HepG2 (cell line): Measurements from ENCODE around the gene INTS4. TPM values are rescaled to one million over a fixed set of nuclear protein-coding genes. Genes with fewer than 3 reads are reported as not detected.
A peak's percentile ranks its signal among the peaks of the same experiment; 100 is the strongest.

Experiments used
- AGO1 ChIP-seq: fragments of 200-400 bp; formaldehyde crosslinking; IDR thresholded peaks from 2 replicates; pipeline ENCODE4 v1.6.1; 2017; ENCODE audit warnings: mild to moderate bottlenecking, low read depth, low read length, moderate library complexity; ENCODE audit not compliant: poor library complexity, severe bottlenecking
- ARID2 ChIP-seq: sonication (generic); formaldehyde crosslinking; IDR thresholded peaks from 2 replicates; pipeline ENCODE4 v1.8.1; 2022; ENCODE audit warnings: mild to moderate bottlenecking, missing genetic modification reagents, borderline replicate concordance
- ATF7-NPFF ChIP-seq: sonication (generic); formaldehyde crosslinking; IDR thresholded peaks from 2 replicates; pipeline ENCODE4 v1.8.1; 2023; ENCODE audit warnings: mild to moderate bottlenecking, low read depth, missing genetic modification reagents, moderate library complexity
- BCL6 ChIP-seq: IDR thresholded peaks from 2 replicates; pipeline ENCODE4 v1.6.1; 2016; ENCODE audit warnings: missing genetic modification reagents, missing compliant biosample characterization
- CEBPB ChIP-seq: IDR thresholded peaks from 2 replicates; pipeline ENCODE4 v1.6.1; 2011; ENCODE audit warnings: low read depth, low read length, improper control_type of control experiment, borderline replicate concordance
- EEA1 ChIP-seq: sonication (generic); formaldehyde crosslinking; IDR thresholded peaks from 2 replicates; pipeline ENCODE4 v1.5.1; 2020; ENCODE audit warnings: mild to moderate bottlenecking, missing genetic modification reagents, borderline replicate concordance
- FLYWCH1 ChIP-seq: sonication (generic); formaldehyde crosslinking; IDR thresholded peaks from 2 replicates; pipeline ENCODE4 v1.8.1; 2023; ENCODE audit warnings: mild to moderate bottlenecking, missing genetic modification reagents
- FOSL1 ChIP-seq: sonication (generic); formaldehyde crosslinking; IDR thresholded peaks from 2 replicates; pipeline ENCODE4 v1.9.0; 2021; ENCODE audit warnings: missing genetic modification reagents, borderline replicate concordance
- GTF2F1 ChIP-seq: fragments of 150-350 bp; IDR thresholded peaks from 2 replicates; pipeline ENCODE4 v1.6.1; 2014; ENCODE audit warnings: low read length
- KAT2B ChIP-seq: fragments of 150-350 bp; IDR thresholded peaks from 2 replicates; pipeline ENCODE4 v1.6.1; 2014; ENCODE audit warnings: low read depth, low read length, borderline replicate concordance
- KDM1A ChIP-seq: IDR thresholded peaks from 2 replicates; pipeline ENCODE4 v1.6.1; 2016; ENCODE audit warnings: missing compliant biosample characterization
- KLF12 ChIP-seq: sonication (generic); formaldehyde crosslinking; IDR thresholded peaks from 2 replicates; pipeline ENCODE4 v1.4.0; 2020; ENCODE audit warnings: missing genetic modification reagents, borderline replicate concordance
- KMT2B ChIP-seq: IDR thresholded peaks from 2 replicates; pipeline ENCODE4 v1.6.1; 2016; ENCODE audit warnings: missing genetic modification reagents, missing compliant biosample characterization
- NBN ChIP-seq: fragments of 450-650 bp; conservative IDR thresholded peaks from 2 replicates; pipeline ENCODE4 v1.6.1; 2017
- SMAD9 ChIP-seq: sonication (generic); formaldehyde crosslinking; IDR thresholded peaks from 2 replicates; pipeline ENCODE4 v1.5.1; 2020; ENCODE audit warnings: mild to moderate bottlenecking, missing genetic modification reagents
- SYNCRIP ChIP-seq: fragments of 200-400 bp; formaldehyde crosslinking; IDR thresholded peaks from 2 replicates; pipeline ENCODE4 v1.6.1; 2018; ENCODE audit warnings: mild to moderate bottlenecking, low read depth, low read length; ENCODE audit not compliant: insufficient read depth
- TAF1 ChIP-seq: sonication (generic); formaldehyde crosslinking; IDR thresholded peaks from 2 replicates; pipeline ENCODE4 v1.4.0; 2020; ENCODE audit warnings: missing genetic modification reagents
- TEF ChIP-seq: sonication (generic); formaldehyde crosslinking; IDR thresholded peaks from 2 replicates; pipeline ENCODE4 v1.5.0; 2020; ENCODE audit warnings: missing genetic modification reagents
- ZBTB2 ChIP-seq: sonication (generic); formaldehyde crosslinking; IDR thresholded peaks from 2 replicates; pipeline ENCODE4 v1.8.0; 2022; ENCODE audit warnings: low read depth, missing genetic modification reagents
- ZFYVE20 ChIP-seq: sonication (generic); formaldehyde crosslinking; IDR thresholded peaks from 2 replicates; pipeline ENCODE4 v1.8.0; 2023; ENCODE audit warnings: low read depth, mild to moderate bottlenecking, moderate library complexity, missing genetic modification reagents, borderline replicate concordance
- ZNF101 ChIP-seq: sonication (generic); formaldehyde crosslinking; IDR thresholded peaks from 2 replicates; pipeline ENCODE4 v1.4.0; 2020; ENCODE audit warnings: mild to moderate bottlenecking, low read depth, missing genetic modification reagents, borderline replicate concordance
- ZNF337 ChIP-seq: sonication (generic); formaldehyde crosslinking; IDR thresholded peaks from 2 replicates; pipeline ENCODE4 v1.5.1; 2020; ENCODE audit warnings: missing genetic modification reagents, low read depth, mild to moderate bottlenecking, borderline replicate concordance
- ZNF430 ChIP-seq: sonication (generic); formaldehyde crosslinking; IDR thresholded peaks from 2 replicates; pipeline ENCODE4 v1.9.0; 2021; ENCODE audit warnings: mild to moderate bottlenecking, missing genetic modification reagents
- ZNF512 ChIP-seq: sonication (generic); formaldehyde crosslinking; IDR thresholded peaks from 2 replicates; pipeline ENCODE4 v1.4.0; 2020; ENCODE audit warnings: mild to moderate bottlenecking, missing genetic modification reagents
- ZNF564 ChIP-seq: sonication (generic); formaldehyde crosslinking; IDR thresholded peaks from 2 replicates; pipeline ENCODE4 v1.8.1; 2023; ENCODE audit warnings: mild to moderate bottlenecking, missing genetic modification reagents
- ZNF607 ChIP-seq: sonication (generic); formaldehyde crosslinking; IDR thresholded peaks from 2 replicates; pipeline ENCODE4 v1.5.1; 2020; ENCODE audit warnings: missing genetic modification reagents, mild to moderate bottlenecking, borderline replicate concordance
- ZNF644 ChIP-seq: IDR thresholded peaks from 2 replicates; pipeline ENCODE4 v1.6.1; 2016; ENCODE audit warnings: low read depth
- ZNF720 ChIP-seq: sonication (generic); formaldehyde crosslinking; IDR thresholded peaks from 2 replicates; pipeline ENCODE4 v1.4.0; 2020; ENCODE audit warnings: missing genetic modification reagents
- ZNF761 ChIP-seq: sonication (generic); formaldehyde crosslinking; conservative IDR thresholded peaks from 2 replicates; pipeline ENCODE4 v1.4.0; 2020; ENCODE audit warnings: mild to moderate bottlenecking, missing genetic modification reagents
- ZNF781 ChIP-seq: sonication (generic); formaldehyde crosslinking; IDR thresholded peaks from 2 replicates; pipeline ENCODE4 v1.5.1; 2020; ENCODE audit warnings: borderline replicate concordance, mild to moderate bottlenecking, missing genetic modification reagents; ENCODE audit errors: not compliant biosample characterization
- ZSCAN30 ChIP-seq: sonication (generic); formaldehyde crosslinking; IDR thresholded peaks from 2 replicates; pipeline ENCODE4 v1.5.0; 2020; ENCODE audit warnings: mild to moderate bottlenecking, missing genetic modification reagents
- polyA plus RNA-seq, 8 experiments: library from polyadenylated mRNA; depleted of rRNA in 3 of 8; stranded (reverse) in 7 of 8; unstranded in 1 of 8; fragments of >200 nt; fragmentation: Illumina TruSeq in 4 of 8; extraction: Trizol in 4 of 8; gene quantifications; 2 replicates each; pipeline versions ENCODE4 v1.2.1 to v1.2.3, GENCODE V29; 2011 to 2016; ENCODE audit warnings: low read depth in 4 of 8, missing spikeins in 1 of 8, mixed read lengths in 1 of 8; ENCODE audit not compliant: insufficient read depth in 1 of 8
- total RNA-seq, 5 experiments: library from RNA; depleted of rRNA; stranded (reverse); fragments of >200 nt; fragmentation: Illumina TruSeq; extraction: Trizol; gene quantifications; 2 replicates each; pipeline ENCODE4 v1.2.3, GENCODE V29; 2016; ENCODE audit warnings: low read depth in 1 of 5

Gene INTS4
- total and polyA plus RNA-seq, 2 of the 13 experiments (the other 11 are each of a cell fraction or from before 2014, with no cell fraction given): 37.3 to 44.8 TPM

- TF ChIP-seq ZNF644 (CRISPR knock-in tag): peak; percentile 83
- TF ChIP-seq ZFYVE20: no peak
- TF ChIP-seq ZNF720 (CRISPR knock-in tag): no peak
- no peak for TF ChIP-seq FLYWCH1 (CRISPR knock-in tag)
- no peak for TF ChIP-seq ARID2 (CRISPR knock-in tag)
- TF ChIP-seq KAT2B: no peak
- TF ChIP-seq ZNF564: no peak
- no peak for TF ChIP-seq GTF2F1
- no peak for TF ChIP-seq ZNF607 (CRISPR knock-in tag)
- no peak for TF ChIP-seq ZBTB2 (CRISPR knock-in tag)
- TF ChIP-seq KMT2B (CRISPR knock-in tag): no peak
- no peak for TF ChIP-seq ZSCAN30 (CRISPR knock-in tag)
- no peak for TF ChIP-seq NBN
- TF ChIP-seq KDM1A (CRISPR knock-in tag): 0 out of 2 replicates have a peak, but pooled peaks have one; percentile 45
- no peak for TF ChIP-seq ZNF781 (CRISPR knock-in tag)
- TF ChIP-seq SYNCRIP: no peak
- no peak for TF ChIP-seq TAF1 (CRISPR knock-in tag)
- no peak for TF ChIP-seq KLF12
- TF ChIP-seq ATF7-NPFF (CRISPR knock-in tag): no peak
- TF ChIP-seq SMAD9 (CRISPR knock-in tag): no peak
- no peak for TF ChIP-seq ZNF430
- no peak for TF ChIP-seq ZNF337 (CRISPR knock-in tag)
- no peak for TF ChIP-seq ZNF512 (CRISPR knock-in tag)
- TF ChIP-seq ZNF761 (CRISPR knock-in tag): no peak
- no peak for TF ChIP-seq EEA1 (CRISPR knock-in tag)
- no peak for TF ChIP-seq AGO1
- no peak for TF ChIP-seq ZNF101
- peak; percentile 87 for TF ChIP-seq CEBPB
- TF ChIP-seq FOSL1 (CRISPR knock-in tag): no peak
- peak; percentile 45; the same call in 1 of the 2 replicates for TF ChIP-seq BCL6
- TF ChIP-seq TEF (CRISPR knock-in tag): no peak
Observed at GRCh38 chr11:78033040-78033439, 38.6 kb upstream of the INTS4 start (continued).
